Psoas muscle (tissue), 8 donors: Measurements from ENCODE around the gene RAI1. TPM values are rescaled to one million over a fixed set of nuclear protein-coding genes. Genes with fewer than 3 reads are reported as not detected.

ENCODE experiments used
- ATAC-seq, 4 donors: fragments of 200-7000 bp; cut with Tn5 transposase; one replicate each; pipeline ENCODE4 v1.9.1; 2020; ENCODE audit warnings: moderate library complexity in 3 of 4, mild to moderate bottlenecking in 2 of 4
- DNase-seq, 2 donors: peaks; one replicate each; pipeline ENCODE4 v3.0.0-alpha.2; 2020
- H3K27ac ChIP-seq: fragments of 200-600 bp; one replicate; pipeline ENCODE4 v1.8.0; 2022
- H3K27me3 ChIP-seq, 3 donors: fragments of 200-600 bp in 1 of 3; one replicate each; pipeline versions ENCODE4 v1.6.1 to v1.8.0; 2013 to 2022; ENCODE audit warnings: low read length in 2 of 3, mild to moderate bottlenecking in 2 of 3, moderate library complexity in 1 of 3; ENCODE audit not compliant: insufficient read depth in 3 of 3
- H3K36me3 ChIP-seq, 2 donors: fragments of 200-600 bp in 1 of 2; one replicate each; pipeline versions ENCODE4 v1.6.1 to v1.8.0; 2013 to 2022; ENCODE audit warnings: low read depth in 1 of 2, mild to moderate bottlenecking in 1 of 2, moderate library complexity in 1 of 2; ENCODE audit not compliant: insufficient read depth in 1 of 2
- H3K4me1 ChIP-seq: fragments of 200-600 bp; one replicate; pipeline ENCODE4 v1.8.0; 2022
- H3K4me3 ChIP-seq: fragments of 200-600 bp; one replicate; pipeline ENCODE4 v1.8.0; 2022; ENCODE audit warnings: mild to moderate bottlenecking
- H3K9me3 ChIP-seq: fragments of 200-600 bp; one replicate; pipeline ENCODE4 v1.8.0; 2022
- WGBS, 3 donors: extraction: QIAGEN DNeasy Blood & Tissue Kit; methylation state at CpG; one replicate each; pipeline versions ENCODE4 v1.1.6 to v1.1.7; 2013; 5-methylcytosine and 5-hydroxymethylcytosine counted together
- intact Hi-C, 2 donors: fragments of 100-400 bp; cut with DNase I; formaldehyde crosslinking; loops; one replicate each; pipeline versions ENCODE4 v1.11.0 to v1.14.2; 2022
- polyA plus RNA-seq, 3 donors: library from polyadenylated mRNA; stranded (reverse); fragments of 200-250 nt; gene quantifications; one replicate each; pipeline ENCODE4 v1.2.3, GENCODE V29; 2013
- total RNA-seq, 4 donors: library from RNA; stranded (reverse); fragmentation: NEBNext Ultra II Directional in 2 of 4; extraction: Animal tissue kit (Norgen Biotek cat#: 25700) in 2 of 4; gene quantifications; one replicate each; pipeline versions ENCODE4 v1.2.1 to v1.2.4, GENCODE V29; 2021 to 2023
- TF ChIP-seq, protein P1 (sequence below): fragments of 200-600 bp; IDR thresholded peaks from one replicate; pipeline ENCODE4 v1.8.0; 2022; ENCODE audit warnings: antibody characterized with exemption
- donor health status: healthy with polysubstance abuse.
- donor health status: DM: no; HTN: no; CAD: no; lungs with moderate emphysema.
- donor health status: Bipolar disorder and iron deficiency.
- donor health status: healthy.
- donor health status: DM: yes; HTN: yes; CAD: no.
- donor health status: DM: no; HTN: no; CAD: no.
- donor health status: DM: no; HTN: no; CAD: no.
- donor health status: DM: yes; HTN: yes; CAD: no.

The RAI1 gene
- total and polyA plus RNA-seq, 7 donors = 4.0 to 9.0 (median 7.1) TPM

DNA sequence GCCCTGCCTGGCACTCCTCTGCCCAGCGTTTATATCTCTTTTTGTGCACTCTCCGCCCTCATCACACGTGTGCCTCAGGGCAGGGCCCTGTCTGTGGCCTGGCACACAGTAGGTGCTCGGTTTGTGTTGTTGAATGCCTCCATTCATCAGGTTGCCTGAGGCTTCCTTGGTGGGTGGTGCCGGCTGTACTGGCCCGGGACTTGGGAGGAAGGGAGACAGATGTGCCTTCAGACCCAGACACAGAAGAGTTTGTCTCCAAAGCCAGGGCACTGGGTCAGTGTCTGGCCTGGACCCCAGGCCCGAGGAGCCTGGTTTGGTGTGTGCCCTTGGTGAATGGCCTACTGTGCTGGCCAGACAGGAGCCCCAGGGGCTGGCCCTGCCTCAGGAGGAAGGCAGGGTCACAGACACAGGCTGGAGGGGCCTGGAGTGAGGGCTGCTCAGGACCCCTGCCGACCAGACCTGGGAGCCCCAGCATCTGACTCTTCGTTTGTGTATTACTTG, 71.6 kb downstream of the RAI1 start:
- WGBS, 3 donors = 24 to 33% (median 33%) methylated on average over 9 of the region's 9 CpGs
- no peaks in the 10 kb centered on the region for H3K36me3 ChIP-seq
- no peaks in the 10 kb centered on the region for H3K27me3 ChIP-seq
- TF ChIP-seq, protein P1, sequence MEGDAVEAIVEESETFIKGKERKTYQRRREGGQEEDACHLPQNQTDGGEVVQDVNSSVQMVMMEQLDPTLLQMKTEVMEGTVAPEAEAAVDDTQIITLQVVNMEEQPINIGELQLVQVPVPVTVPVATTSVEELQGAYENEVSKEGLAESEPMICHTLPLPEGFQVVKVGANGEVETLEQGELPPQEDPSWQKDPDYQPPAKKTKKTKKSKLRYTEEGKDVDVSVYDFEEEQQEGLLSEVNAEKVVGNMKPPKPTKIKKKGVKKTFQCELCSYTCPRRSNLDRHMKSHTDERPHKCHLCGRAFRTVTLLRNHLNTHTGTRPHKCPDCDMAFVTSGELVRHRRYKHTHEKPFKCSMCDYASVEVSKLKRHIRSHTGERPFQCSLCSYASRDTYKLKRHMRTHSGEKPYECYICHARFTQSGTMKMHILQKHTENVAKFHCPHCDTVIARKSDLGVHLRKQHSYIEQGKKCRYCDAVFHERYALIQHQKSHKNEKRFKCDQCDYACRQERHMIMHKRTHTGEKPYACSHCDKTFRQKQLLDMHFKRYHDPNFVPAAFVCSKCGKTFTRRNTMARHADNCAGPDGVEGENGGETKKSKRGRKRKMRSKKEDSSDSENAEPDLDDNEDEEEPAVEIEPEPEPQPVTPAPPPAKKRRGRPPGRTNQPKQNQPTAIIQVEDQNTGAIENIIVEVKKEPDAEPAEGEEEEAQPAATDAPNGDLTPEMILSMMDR = no peak
- H3K27ac ChIP-seq = peak overlapping the region; percentile 85
- no peak for DNase-seq
- peak overlapping the region; percentile 74 for H3K4me3 ChIP-seq
- ATAC-seq = peak in 2 of 4 donors; percentile 1
- intact Hi-C loops = no loop called here
- peaks cover 26% of the 10 kb centered on the region for H3K4me1 ChIP-seq
- H3K9me3 ChIP-seq = no peaks in the 10 kb centered on the region

DNA sequence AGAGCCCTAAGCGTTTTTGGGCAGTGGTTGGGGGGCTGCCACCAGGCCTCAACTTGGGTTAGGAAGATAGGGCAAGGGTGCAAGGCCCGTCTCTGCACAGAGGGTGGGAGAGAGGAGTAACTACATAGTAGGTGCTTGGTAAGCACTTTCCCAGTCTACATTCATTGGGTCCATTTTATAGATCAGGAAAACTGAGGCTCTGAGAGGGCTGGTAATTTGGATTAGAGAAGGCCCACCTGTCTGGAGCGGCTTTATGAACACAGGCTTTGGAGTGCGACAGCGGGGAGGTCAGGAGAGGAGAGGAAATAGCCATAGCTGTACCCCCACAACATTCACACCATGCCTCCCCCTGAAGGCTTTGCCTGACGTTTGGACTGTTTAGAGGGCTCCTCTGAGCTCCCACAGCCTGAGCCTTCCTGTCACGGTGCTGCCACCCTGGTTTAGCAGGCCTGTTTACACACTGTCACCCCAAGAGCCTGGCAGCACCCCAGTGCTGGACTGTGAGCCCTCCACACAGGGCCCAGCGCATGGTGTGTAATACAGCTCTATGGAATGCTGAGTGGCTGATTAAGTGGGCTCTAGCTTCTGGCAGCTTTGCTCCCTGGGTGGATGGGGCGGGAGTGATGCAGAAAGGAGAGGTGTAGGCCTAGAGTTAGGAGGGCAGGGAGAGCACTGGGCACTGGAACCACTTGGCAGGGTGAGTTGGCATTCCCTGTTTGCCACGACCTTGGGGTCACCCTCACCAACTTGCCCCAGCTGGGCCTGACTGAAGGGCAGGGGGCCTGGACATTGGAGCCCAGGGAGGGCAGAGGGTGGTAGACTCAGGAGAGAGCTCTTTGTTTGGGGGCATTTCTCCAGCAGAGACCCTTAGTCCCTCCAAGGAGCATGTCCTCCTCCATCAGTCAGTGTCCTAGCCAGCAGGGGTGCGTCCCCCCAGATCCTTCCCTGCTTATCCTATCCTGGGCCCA, 73.7 kb downstream of the RAI1 start:
- no peaks in the 10 kb centered on the region for H3K36me3 ChIP-seq
- TF ChIP-seq, protein P1 = no peak
- ATAC-seq (peak in 2 of 4 donors; percentile 1), DNase-seq (no peak)
- H3K4me1 ChIP-seq = peaks cover 17% of the 10 kb centered on the region
- H3K4me3 ChIP-seq = no peak overlapping the region
- H3K27me3 ChIP-seq = no peaks in the 10 kb centered on the region
- no peaks in the 10 kb centered on the region for H3K9me3 ChIP-seq
- peak overlapping the region; percentile 30 for H3K27ac ChIP-seq
- intact Hi-C loops = no loop called here
- 56 to 65% (median 61%) methylated on average over 9 to 11 of the region's 11 CpGs for WGBS, 3 donors

- TF ChIP-seq, protein P1 = no peak
- ATAC-seq (no peak), DNase-seq (no peak)
- intact Hi-C loops = no loop called here
- Histone ChIP-seq H3K9me3 (no peaks in the 10 kb centered on the region), H3K4me3 (no peak overlapping the region), H3K4me1 (peaks cover 13% of the 10 kb centered on the region), H3K36me3 (no peaks in the 10 kb centered on the region), H3K27ac (no peak overlapping the region), H3K27me3 (no peaks in the 10 kb centered on the region)
- WGBS, 3 donors = 77 to 91% (median 88%) methylated on average over 8 of the region's 8 CpGs
Measured at GRCh38 chr17:17755715-17756114, 74.5 kb downstream of the RAI1 start.

GRCh38 chr17:17757391-17757791, 76.1 kb downstream of the RAI1 start:
- DNase-seq = no peak
- Histone ChIP-seq H3K27ac (no peak overlapping the region), H3K9me3 (no peaks in the 10 kb centered on the region), H3K4me1 (peaks cover 7% of the 10 kb centered on the region), H3K36me3 (no peaks in the 10 kb centered on the region), H3K27me3 (no peaks in the 10 kb centered on the region), H3K4me3 (no peak overlapping the region)
- no peak for ATAC-seq
- WGBS, 3 donors = 79 to 90% (median 89%) methylated on average over 15 of the region's 15 CpGs
- TF ChIP-seq, protein P1 = no peak
- intact Hi-C loops = no loop called here
